ENCODE measurements around the gene OR10G7.

OR10G7 gene

GRCh38 chr11:124041254-124041653 lies at the start of gene OR10G7:
Gene OR10G7, minus strand, starts transcription at chr11:124041325. Its CDS starts 2,324 bp downstream, at chr11:124039001.
- DNase-seq, result no peak

GRCh38 chr11:124085997-124086846 lies 45.1 kb upstream of the OR10G7 start:
- no peak for DNase-seq

- no peak for DNase-seq
These were observed 44.5 kb upstream of the OR10G7 start for GRCh38 chr11:124085583-124085982.

GRCh38 chr11:124082371-124082770 lies 41.2 kb upstream of the OR10G7 start:
- no peak for DNase-seq

GRCh38 chr11:124081483-124081882 lies 40.4 kb upstream of the OR10G7 start:
- no peak for DNase-seq

GRCh38 chr11:124080327-124081001 lies 39.3 kb upstream of the OR10G7 start:
- no peak for DNase-seq

- DNase-seq, result no peak
These were observed 38.7 kb upstream of the OR10G7 start for GRCh38 chr11:124079631-124080326.

- no peak for DNase-seq
These were observed 37.5 kb upstream of the OR10G7 start for GRCh38 chr11:124078591-124078990.

- DNase-seq, result no peak
These were observed 36.1 kb upstream of the OR10G7 start for GRCh38 chr11:124077266-124077665.

- DNase-seq, result peak; percentile 43
These were observed 34.9 kb upstream of the OR10G7 start for GRCh38 chr11:124075841-124076651.

GRCh38 chr11:124075492-124075840 lies 34.3 kb upstream of the OR10G7 start:
- DNase-seq, result no peak

- no peak for DNase-seq
These were observed 33.4 kb upstream of the OR10G7 start for GRCh38 chr11:124074554-124074953.

- no peak for DNase-seq
These were observed 31.0 kb upstream of the OR10G7 start for GRCh38 chr11:124072147-124072546.

- DNase-seq, result no peak
These were observed 30.5 kb upstream of the OR10G7 start for GRCh38 chr11:124071623-124071948.

- DNase-seq, result peak; percentile 85
These were observed 29.9 kb upstream of the OR10G7 start for GRCh38 chr11:124070915-124071622.

- DNase-seq, result peak; percentile 70
These were observed 28.6 kb upstream of the OR10G7 start for GRCh38 chr11:124069429-124070401.

GRCh38 chr11:124068601-124069110 lies 27.5 kb upstream of the OR10G7 start:
- DNase-seq, result no peak

- no peak for DNase-seq
These were observed 11.8 kb upstream of the OR10G7 start for GRCh38 chr11:124052966-124053365.

GRCh38 chr11:124050748-124051147 lies 9.6 kb upstream of the OR10G7 start:
- DNase-seq, result no peak

GRCh38 chr11:124043420-124043819 lies 2.3 kb upstream of the OR10G7 start:
- DNase-seq, result no peak

GRCh38 chr11:124039557-124039956 lies 1.6 kb downstream of the OR10G7 start:
- no peak for DNase-seq

Measured in femur (tissue), 1 donor.